WTC11 (cell line): ENCODE results near the gene LPP.

Experiments
- CREB1 ChIP-seq: sonication (generic); formaldehyde crosslinking; IDR thresholded peaks from 2 replicates; pipeline ENCODE4 v1.8.0; 2023; ENCODE audit warnings: mild to moderate bottlenecking, missing genetic modification reagents
- ESRRA ChIP-seq: sonication (generic); formaldehyde crosslinking; IDR thresholded peaks from 2 replicates; pipeline ENCODE4 v1.8.1; 2022; ENCODE audit warnings: mild to moderate bottlenecking, missing genetic modification reagents, borderline replicate concordance
- MYBL2 ChIP-seq: sonication (generic); formaldehyde crosslinking; IDR thresholded peaks from 2 replicates; pipeline ENCODE4 v1.8.1; 2023; ENCODE audit warnings: mild to moderate bottlenecking, moderate library complexity, missing genetic modification reagents
- SP1 ChIP-seq: sonication (generic); formaldehyde crosslinking; conservative IDR thresholded peaks from 2 replicates; pipeline ENCODE4 v1.8.1; 2022; ENCODE audit warnings: missing genetic modification reagents
- TP53 ChIP-seq: sonication (generic); formaldehyde crosslinking; IDR thresholded peaks from 2 replicates; pipeline ENCODE4 v1.8.1; 2023; ENCODE audit warnings: mild to moderate bottlenecking, missing genetic modification reagents
- TF ChIP-seq, protein P1 (sequence below): sonication (generic); formaldehyde crosslinking; IDR thresholded peaks from 2 replicates; pipeline ENCODE4 v1.8.1; 2023; ENCODE audit warnings: mild to moderate bottlenecking, missing genetic modification reagents, borderline replicate concordance
- TF ChIP-seq, protein P2 (sequence below): fragments of 200-600 bp; IDR thresholded peaks from 2 replicates; pipeline ENCODE4 v1.8.0; 2022; ENCODE audit warnings: antibody characterized with exemption
- TF ChIP-seq, protein P3 (sequence below): sonication (generic); formaldehyde crosslinking; IDR thresholded peaks from 2 replicates; pipeline ENCODE4 v1.8.1; 2023; ENCODE audit warnings: mild to moderate bottlenecking, missing genetic modification reagents, moderate library complexity
- TF ChIP-seq, protein P4 (sequence below): sonication (generic); formaldehyde crosslinking; IDR thresholded peaks from 2 replicates; pipeline ENCODE4 v1.8.0; 2022; ENCODE audit warnings: mild to moderate bottlenecking, missing genetic modification reagents

DNA sequence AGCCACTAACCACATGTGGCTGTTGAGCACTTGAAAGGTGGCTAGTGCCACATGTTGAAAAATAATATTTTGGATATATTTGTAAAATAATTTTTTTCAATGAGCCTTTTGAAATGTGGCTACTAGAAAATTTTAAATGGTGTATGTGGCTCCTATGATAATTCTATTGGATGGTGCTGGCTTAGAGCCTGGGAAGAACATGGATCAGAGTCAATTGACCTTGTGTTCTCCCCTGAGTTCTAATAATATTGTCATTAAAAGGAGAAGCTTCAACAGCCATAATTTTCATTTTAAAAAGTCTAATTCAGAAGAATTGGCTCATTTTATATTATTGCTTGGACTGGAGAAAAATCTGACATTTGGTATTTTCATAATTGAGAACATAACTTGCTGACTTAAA, 167.3 kb downstream of the LPP start:
- TF ChIP-seq TP53 = no peak
- TF ChIP-seq MYBL2 (CRISPR knock-in tag) = no peak
- TF ChIP-seq, protein P1, sequence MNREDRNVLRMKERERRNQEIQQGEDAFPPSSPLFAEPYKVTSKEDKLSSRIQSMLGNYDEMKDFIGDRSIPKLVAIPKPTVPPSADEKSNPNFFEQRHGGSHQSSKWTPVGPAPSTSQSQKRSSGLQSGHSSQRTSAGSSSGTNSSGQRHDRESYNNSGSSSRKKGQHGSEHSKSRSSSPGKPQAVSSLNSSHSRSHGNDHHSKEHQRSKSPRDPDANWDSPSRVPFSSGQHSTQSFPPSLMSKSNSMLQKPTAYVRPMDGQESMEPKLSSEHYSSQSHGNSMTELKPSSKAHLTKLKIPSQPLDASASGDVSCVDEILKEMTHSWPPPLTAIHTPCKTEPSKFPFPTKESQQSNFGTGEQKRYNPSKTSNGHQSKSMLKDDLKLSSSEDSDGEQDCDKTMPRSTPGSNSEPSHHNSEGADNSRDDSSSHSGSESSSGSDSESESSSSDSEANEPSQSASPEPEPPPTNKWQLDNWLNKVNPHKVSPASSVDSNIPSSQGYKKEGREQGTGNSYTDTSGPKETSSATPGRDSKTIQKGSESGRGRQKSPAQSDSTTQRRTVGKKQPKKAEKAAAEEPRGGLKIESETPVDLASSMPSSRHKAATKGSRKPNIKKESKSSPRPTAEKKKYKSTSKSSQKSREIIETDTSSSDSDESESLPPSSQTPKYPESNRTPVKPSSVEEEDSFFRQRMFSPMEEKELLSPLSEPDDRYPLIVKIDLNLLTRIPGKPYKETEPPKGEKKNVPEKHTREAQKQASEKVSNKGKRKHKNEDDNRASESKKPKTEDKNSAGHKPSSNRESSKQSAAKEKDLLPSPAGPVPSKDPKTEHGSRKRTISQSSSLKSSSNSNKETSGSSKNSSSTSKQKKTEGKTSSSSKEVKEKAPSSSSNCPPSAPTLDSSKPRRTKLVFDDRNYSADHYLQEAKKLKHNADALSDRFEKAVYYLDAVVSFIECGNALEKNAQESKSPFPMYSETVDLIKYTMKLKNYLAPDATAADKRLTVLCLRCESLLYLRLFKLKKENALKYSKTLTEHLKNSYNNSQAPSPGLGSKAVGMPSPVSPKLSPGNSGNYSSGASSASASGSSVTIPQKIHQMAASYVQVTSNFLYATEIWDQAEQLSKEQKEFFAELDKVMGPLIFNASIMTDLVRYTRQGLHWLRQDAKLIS (CRISPR knock-in tag) = no peak
- TF ChIP-seq, protein P2, sequence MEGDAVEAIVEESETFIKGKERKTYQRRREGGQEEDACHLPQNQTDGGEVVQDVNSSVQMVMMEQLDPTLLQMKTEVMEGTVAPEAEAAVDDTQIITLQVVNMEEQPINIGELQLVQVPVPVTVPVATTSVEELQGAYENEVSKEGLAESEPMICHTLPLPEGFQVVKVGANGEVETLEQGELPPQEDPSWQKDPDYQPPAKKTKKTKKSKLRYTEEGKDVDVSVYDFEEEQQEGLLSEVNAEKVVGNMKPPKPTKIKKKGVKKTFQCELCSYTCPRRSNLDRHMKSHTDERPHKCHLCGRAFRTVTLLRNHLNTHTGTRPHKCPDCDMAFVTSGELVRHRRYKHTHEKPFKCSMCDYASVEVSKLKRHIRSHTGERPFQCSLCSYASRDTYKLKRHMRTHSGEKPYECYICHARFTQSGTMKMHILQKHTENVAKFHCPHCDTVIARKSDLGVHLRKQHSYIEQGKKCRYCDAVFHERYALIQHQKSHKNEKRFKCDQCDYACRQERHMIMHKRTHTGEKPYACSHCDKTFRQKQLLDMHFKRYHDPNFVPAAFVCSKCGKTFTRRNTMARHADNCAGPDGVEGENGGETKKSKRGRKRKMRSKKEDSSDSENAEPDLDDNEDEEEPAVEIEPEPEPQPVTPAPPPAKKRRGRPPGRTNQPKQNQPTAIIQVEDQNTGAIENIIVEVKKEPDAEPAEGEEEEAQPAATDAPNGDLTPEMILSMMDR = no peak
- no peak for TF ChIP-seq ESRRA (CRISPR knock-in tag)
- TF ChIP-seq SP1 (CRISPR knock-in tag) = no peak
- TF ChIP-seq, protein P3, sequence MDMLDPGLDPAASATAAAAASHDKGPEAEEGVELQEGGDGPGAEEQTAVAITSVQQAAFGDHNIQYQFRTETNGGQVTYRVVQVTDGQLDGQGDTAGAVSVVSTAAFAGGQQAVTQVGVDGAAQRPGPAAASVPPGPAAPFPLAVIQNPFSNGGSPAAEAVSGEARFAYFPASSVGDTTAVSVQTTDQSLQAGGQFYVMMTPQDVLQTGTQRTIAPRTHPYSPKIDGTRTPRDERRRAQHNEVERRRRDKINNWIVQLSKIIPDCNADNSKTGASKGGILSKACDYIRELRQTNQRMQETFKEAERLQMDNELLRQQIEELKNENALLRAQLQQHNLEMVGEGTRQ = no peak
- TF ChIP-seq, protein P4, sequence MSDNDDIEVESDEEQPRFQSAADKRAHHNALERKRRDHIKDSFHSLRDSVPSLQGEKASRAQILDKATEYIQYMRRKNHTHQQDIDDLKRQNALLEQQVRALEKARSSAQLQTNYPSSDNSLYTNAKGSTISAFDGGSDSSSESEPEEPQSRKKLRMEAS (CRISPR knock-in tag) = no peak
- no peak for TF ChIP-seq CREB1
